ENCODE data around the gene TENT5C. TPM values are rescaled to one million over a fixed set of nuclear protein-coding genes. Genes with fewer than 3 reads are reported as not detected.

The TENT5C gene
- polyA plus RNA-seq, 1 of the 3 experiments (the other 2 are of a cell fraction), result 0.90 TPM

GRCh38 chr1:117638759-117639158, 32.9 kb downstream of the TENT5C start (continued):
- TF ChIP-seq RCOR1 (IDR thresholded peaks at IDR 0.05; ENCODE audit: low read length) (no peak), NFIC (IDR thresholded peaks at IDR 0.05; ENCODE audit: borderline replicate concordance) (no peak)

- H3K9me2 ChIP-seq, result no peaks in the 10 kb centered on the region
- no peaks in the 10 kb centered on the region for H3K9me3 ChIP-seq
- H3K36me3 ChIP-seq (replicated peaks in 1 of 2; ENCODE audit: control insufficient read depth in 1 of 2, insufficient read depth in 2 of 2, low read length in 1 of 2), result no peaks in the 10 kb centered on the region
- no peak overlapping the region for H3K9ac ChIP-seq
- H2AFZ ChIP-seq (ENCODE audit: low read depth), result no peak overlapping the region
- H3K79me2 ChIP-seq (ENCODE audit: insufficient read depth), result no peaks in the 10 kb centered on the region
- ChIA-PET CTCF (interaction anchor here (1.5 to 1.6 kb wide), 2 partner anchors 22 to 114 kb away, joined by 3 to 6 read pairs; no protein-coding TSS in a partner anchor), POLR2A (no interaction called here)
- TF ChIP-seq IRF3 (IDR thresholded peaks at IDR 0.05; ENCODE audit: low read depth, low read length) (no peak), JUND (IDR thresholded peaks at IDR 0.05) (no peak), SMC3 (IDR thresholded peaks at IDR 0.05; ENCODE audit: low read depth, low read length) (no peak), NFIC (IDR thresholded peaks at IDR 0.05; ENCODE audit: borderline replicate concordance) (no peak), EP300 (IDR thresholded peaks at IDR 0.05; ENCODE audit: borderline replicate concordance in 1 of 2, low read depth in 1 of 2, low read length in 1 of 2) (no peak), GATA2 (CRISPR knock-in tag; IDR thresholded peaks at IDR 0.05) (no peak), MXI1 (IDR thresholded peaks at IDR 0.05; ENCODE audit: low read depth, low read length) (no peak), YY1 (IDR thresholded peaks at IDR 0.05; ENCODE audit: low read depth) (no peak), TAF1 (IDR thresholded peaks at IDR 0.05; ENCODE audit: borderline replicate concordance, low read depth, low read length) (no peak), EZH2phosphoT487 (IDR thresholded peaks at IDR 0.05; ENCODE audit: borderline replicate concordance, low read depth) (no peak), NRF1 (IDR thresholded peaks at IDR 0.05; ENCODE audit: low read depth, low read length) (no peak)
- H3K27ac ChIP-seq (ENCODE audit: low read depth in 2 of 2, low read length in 1 of 2), result no peak overlapping the region
- no peaks in the 10 kb centered on the region for H4K20me1 ChIP-seq (ENCODE audit: insufficient read depth)
- H3K4me3 ChIP-seq (ENCODE audit: low read depth in 2 of 2, low read length in 1 of 2), result no peak overlapping the region
- H3K4me2 ChIP-seq, result no peak overlapping the region
- WGBS (ENCODE audit: low lambda C conversion rate), result 62% methylated on average over 4 of the region's 4 CpGs
- no peak for DNase-seq
- no peaks in the 10 kb centered on the region; the same call in 1 of the 2 replicates for H3K27me3 ChIP-seq (ENCODE audit: insufficient read depth)
- H3K4me1 ChIP-seq (ENCODE audit: control insufficient read depth in 1 of 2, insufficient read depth in 2 of 2, low read depth in 1 of 2, low read length in 1 of 2), result peaks cover 0 to 6% of the 10 kb centered on the region in 2 experiments; a peak in 1 of 4 replicates
- no peaks in the 10 kb centered on the region for H3F3A ChIP-seq (replicated peaks; ENCODE audit: insufficient read depth)
Observed at GRCh38 chr1:117639741-117640140, 33.9 kb downstream of the TENT5C start.

GRCh38 chr1:117641536-117641935, 35.7 kb downstream of the TENT5C start:
- CTCF ChIA-PET, result no interaction called here
- TF ChIP-seq TAF1 (IDR thresholded peaks at IDR 0.05; ENCODE audit: borderline replicate concordance, low read depth, low read length), result no peak
- no peak for TF ChIP-seq JUND (IDR thresholded peaks at IDR 0.05)
- no peak for TF ChIP-seq IRF3 (IDR thresholded peaks at IDR 0.05; ENCODE audit: low read depth, low read length)
- no peak for TF ChIP-seq FOXM1 (IDR thresholded peaks at IDR 0.05; ENCODE audit: low read depth)
- no peak for TF ChIP-seq RAD21 (IDR thresholded peaks at IDR 0.05; ENCODE audit: low read length)
- TF ChIP-seq ZBTB33 (IDR thresholded peaks at IDR 0.05; ENCODE audit: borderline replicate concordance, low read depth), result no peak
- no peak for TF ChIP-seq FOXJ3 (CRISPR knock-in tag; IDR thresholded peaks at IDR 0.05)
- no peak for TF ChIP-seq FOSL2 (IDR thresholded peaks at IDR 0.05; ENCODE audit: borderline replicate concordance, low read depth)
- no peak for DNase-seq
- no peaks in the 10 kb centered on the region for H3K79me2 ChIP-seq (ENCODE audit: insufficient read depth)
- no peaks in the 10 kb centered on the region for H3F3A ChIP-seq (replicated peaks; ENCODE audit: insufficient read depth)
- 62% methylated on average over 3 of the region's 3 CpGs for WGBS (ENCODE audit: low lambda C conversion rate)
- H3K9ac ChIP-seq, result no peak overlapping the region
- no peak overlapping the region for H3K4me3 ChIP-seq (ENCODE audit: low read depth in 2 of 2, low read length in 1 of 2)
- POLR2A ChIA-PET, result no interaction called here
- no peak overlapping the region for H3K4me2 ChIP-seq
- no peak overlapping the region for H2AFZ ChIP-seq (ENCODE audit: low read depth)
- no peaks in the 10 kb centered on the region for H4K20me1 ChIP-seq (ENCODE audit: insufficient read depth)
- H3K27ac ChIP-seq (ENCODE audit: low read depth in 2 of 2, low read length in 1 of 2), result no peak overlapping the region
- H3K36me3 ChIP-seq (replicated peaks in 1 of 2; ENCODE audit: control insufficient read depth in 1 of 2, insufficient read depth in 2 of 2, low read length in 1 of 2), result no peaks in the 10 kb centered on the region
- H3K27me3 ChIP-seq (ENCODE audit: insufficient read depth), result no peaks in the 10 kb centered on the region; the same call in 1 of the 2 replicates
- no peaks in the 10 kb centered on the region for H3K9me3 ChIP-seq
- peaks cover 0 to 9% of the 10 kb centered on the region in 2 experiments; a peak in 1 of 4 replicates for H3K4me1 ChIP-seq (ENCODE audit: control insufficient read depth in 1 of 2, insufficient read depth in 2 of 2, low read depth in 1 of 2, low read length in 1 of 2)
- no peaks in the 10 kb centered on the region for H3K9me2 ChIP-seq
